HEK293T (cell line): ENCODE measurements around the gene RAET1G.
"Not testable (repeated sequence)": the region's sequence is repeated elsewhere in the genome, so short reads cannot be mapped to it uniquely, and the experiment has no call there.

Experiments
- CTCF ChIA-PET: fragments of 350-600 bp; formaldehyde crosslinking; extraction: SDS; loops from one replicate; lab custom pipeline; 2021; ENCODE audit warnings: antibody characterized with exemption, inconsistent platforms; lab: Yijun Ruan, JAX
- POLR2A ChIA-PET: fragments of 350-600 bp; formaldehyde crosslinking; extraction: SDS; loops from one replicate; lab custom pipeline; 2020; ENCODE audit warnings: antibody characterized with exemption, inconsistent platforms; lab: Yijun Ruan, JAX
- DNase-seq: peaks from one replicate; pipeline ENCODE4 v3.0.0; 2012; ENCODE audit warnings: mixed read lengths; ENCODE audit errors: extremely low spot score
- ARNT ChIP-seq: fragments of 450-650 bp; IDR thresholded peaks from 2 replicates; pipeline ENCODE4 v1.6.1; 2017; ENCODE audit warnings: mild to moderate bottlenecking
- BHLHE40 ChIP-seq: fragments of 450-650 bp; IDR thresholded peaks from 2 replicates; pipeline ENCODE4 v1.6.1; 2016; ENCODE audit warnings: mild to moderate bottlenecking, moderate library complexity, borderline replicate concordance
- CTBP1 ChIP-seq: fragments of 450-650 bp; IDR thresholded peaks from 2 replicates; pipeline ENCODE4 v1.6.1; 2016; ENCODE audit warnings: borderline replicate concordance
- ELF4 ChIP-seq: fragments of 450-650 bp; IDR thresholded peaks from 2 replicates; pipeline ENCODE4 v1.6.1; 2017; ENCODE audit warnings: antibody characterized with exemption
- FOXA1 ChIP-seq: fragments of 450-650 bp; IDR thresholded peaks from 2 replicates; pipeline ENCODE4 v1.6.1; 2016; ENCODE audit warnings: mild to moderate bottlenecking
- FOXK2 ChIP-seq: fragments of 450-650 bp; IDR thresholded peaks from 2 replicates; pipeline ENCODE4 v1.6.1; 2016; ENCODE audit warnings: mild to moderate bottlenecking
- FOXM1 ChIP-seq: fragments of 450-650 bp; IDR thresholded peaks from 2 replicates; pipeline ENCODE4 v1.6.1; 2017; ENCODE audit warnings: mild to moderate bottlenecking, borderline replicate concordance
- HDGF ChIP-seq: fragments of 450-650 bp; IDR thresholded peaks from 2 replicates; pipeline ENCODE4 v1.6.1; 2017; ENCODE audit warnings: antibody characterized with exemption, borderline replicate concordance
- L3MBTL2 ChIP-seq: fragments of 450-650 bp; conservative IDR thresholded peaks from 2 replicates; pipeline ENCODE4 v1.6.1; 2016; ENCODE audit warnings: mild to moderate bottlenecking
- LEF1 ChIP-seq: fragments of 450-650 bp; IDR thresholded peaks from 2 replicates; pipeline ENCODE4 v1.6.1; 2017; ENCODE audit warnings: mild to moderate bottlenecking, borderline replicate concordance
- NFRKB ChIP-seq: fragments of 450-650 bp; IDR thresholded peaks from 2 replicates; pipeline ENCODE4 v1.6.1; 2016; ENCODE audit warnings: mild to moderate bottlenecking, moderate library complexity
- SUZ12 ChIP-seq: fragments of 450-650 bp; IDR thresholded peaks from 2 replicates; pipeline ENCODE4 v1.6.1; 2016; ENCODE audit warnings: mild to moderate bottlenecking
- TARDBP ChIP-seq: fragments of 450-650 bp; IDR thresholded peaks from 2 replicates; pipeline ENCODE4 v1.6.1; 2016
- ZNF384 ChIP-seq: fragments of 450-650 bp; IDR thresholded peaks from 2 replicates; pipeline ENCODE4 v1.6.1; 2016
- TF ChIP-seq, protein P1 (sequence below): fragments of 450-650 bp; IDR thresholded peaks from 2 replicates; pipeline ENCODE4 v1.6.1; 2016

Gene RAET1G, protein sequence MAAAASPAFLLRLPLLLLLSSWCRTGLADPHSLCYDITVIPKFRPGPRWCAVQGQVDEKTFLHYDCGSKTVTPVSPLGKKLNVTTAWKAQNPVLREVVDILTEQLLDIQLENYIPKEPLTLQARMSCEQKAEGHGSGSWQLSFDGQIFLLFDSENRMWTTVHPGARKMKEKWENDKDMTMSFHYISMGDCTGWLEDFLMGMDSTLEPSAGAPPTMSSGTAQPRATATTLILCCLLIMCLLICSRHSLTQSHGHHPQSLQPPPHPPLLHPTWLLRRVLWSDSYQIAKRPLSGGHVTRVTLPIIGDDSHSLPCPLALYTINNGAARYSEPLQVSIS

DNA sequence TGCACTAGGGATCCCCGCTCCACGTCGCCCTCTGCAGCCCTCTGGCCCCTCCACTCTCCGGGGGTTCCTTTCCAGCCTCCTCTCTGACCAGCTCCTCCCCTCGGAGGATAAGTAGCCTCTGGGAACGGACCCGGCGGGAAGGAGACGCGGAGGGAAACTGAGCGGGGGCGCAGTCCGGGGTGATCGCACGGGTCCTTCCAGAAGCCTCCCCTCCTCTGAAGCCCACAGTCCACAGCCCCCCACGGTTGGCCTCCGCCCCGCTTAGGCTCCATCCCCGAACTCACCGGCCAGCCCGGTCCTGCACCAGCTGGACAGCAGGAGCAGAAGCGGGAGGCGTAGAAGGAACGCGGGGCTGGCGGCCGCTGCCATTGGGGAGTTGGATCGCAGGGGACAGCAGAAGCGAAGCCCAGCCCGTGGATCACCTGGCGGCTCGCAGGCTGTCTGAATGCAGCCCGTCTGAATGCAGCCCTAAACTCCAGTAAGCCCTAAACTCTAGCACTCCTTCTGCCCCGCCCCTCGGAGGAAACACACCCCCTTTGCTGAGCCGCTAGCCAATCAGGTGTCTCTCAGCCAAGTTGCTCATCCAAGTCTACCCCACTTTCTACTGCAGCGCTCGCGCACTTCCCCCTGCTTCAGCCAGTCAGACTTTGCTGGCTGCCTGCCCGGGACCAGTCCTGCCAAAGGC is at the start of gene RAET1G:
TSS of gene RAET1G (minus strand) at position 480 of the 685 bp plus-strand sequence. CDS start at position 369, 111 bp downstream.
- CTCF ChIA-PET, result interaction anchor here (0.7 to 1.9 kb wide), 4 partner anchors 17 to 84 kb away, joined by 3 to 7 read pairs (median 4); no protein-coding TSS in a partner anchor
- POLR2A ChIA-PET, result no interaction called here
- no peak for TF ChIP-seq ARNT
- TF ChIP-seq FOXK2, result no peak
- TF ChIP-seq ELF4, result no peak
- no peak for TF ChIP-seq TARDBP
- TF ChIP-seq NFRKB, result no peak
- no peak for TF ChIP-seq LEF1
- TF ChIP-seq, protein P1, sequence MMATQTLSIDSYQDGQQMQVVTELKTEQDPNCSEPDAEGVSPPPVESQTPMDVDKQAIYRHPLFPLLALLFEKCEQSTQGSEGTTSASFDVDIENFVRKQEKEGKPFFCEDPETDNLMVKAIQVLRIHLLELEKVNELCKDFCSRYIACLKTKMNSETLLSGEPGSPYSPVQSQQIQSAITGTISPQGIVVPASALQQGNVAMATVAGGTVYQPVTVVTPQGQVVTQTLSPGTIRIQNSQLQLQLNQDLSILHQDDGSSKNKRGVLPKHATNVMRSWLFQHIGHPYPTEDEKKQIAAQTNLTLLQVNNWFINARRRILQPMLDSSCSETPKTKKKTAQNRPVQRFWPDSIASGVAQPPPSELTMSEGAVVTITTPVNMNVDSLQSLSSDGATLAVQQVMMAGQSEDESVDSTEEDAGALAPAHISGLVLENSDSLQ, result no peak
- no peak for TF ChIP-seq HDGF
- TF ChIP-seq ZNF384, result no peak
- peak; percentile 94 for DNase-seq

DNA sequence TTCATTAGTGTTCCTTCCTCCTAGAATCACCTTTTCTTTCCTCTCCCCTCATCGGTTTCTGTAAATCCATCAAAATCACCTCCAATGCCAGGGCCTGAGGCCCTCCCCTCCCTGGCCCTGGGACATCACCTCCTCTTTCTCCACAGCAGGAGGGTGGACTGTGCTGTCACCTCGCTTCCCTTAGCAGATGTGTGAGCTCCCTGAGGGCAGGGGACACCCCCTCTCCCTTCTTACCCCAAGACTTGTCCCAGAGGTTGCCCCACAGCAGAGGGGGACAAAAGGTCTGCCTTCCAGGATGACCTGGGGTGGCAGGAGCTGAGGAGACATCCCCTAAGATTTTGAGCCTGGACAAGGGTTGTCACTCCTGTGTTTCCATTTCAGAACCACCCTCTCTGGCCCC is 46.7 kb upstream of the RAET1G start:
- ChIA-PET POLR2A (no interaction called here), CTCF (no interaction called here)

DNA sequence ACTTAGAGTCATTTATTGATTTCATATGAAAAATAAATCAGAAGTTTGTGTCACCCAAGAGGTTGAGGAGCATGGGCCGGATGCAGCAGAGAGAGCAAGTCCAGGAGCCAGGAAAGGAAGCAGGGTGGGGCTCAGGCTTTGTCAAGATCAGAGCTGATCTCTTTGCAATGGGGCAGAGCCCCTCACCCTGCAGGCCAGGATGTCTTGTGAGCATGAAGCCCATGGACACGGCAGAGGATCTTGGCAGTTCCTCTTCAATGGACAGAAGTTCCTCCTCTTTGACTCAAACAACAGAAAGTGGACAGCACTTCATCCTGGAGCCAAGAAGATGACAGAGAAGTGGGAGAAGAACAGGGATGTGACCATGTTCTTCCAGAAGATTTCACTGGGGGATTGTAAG is 46.0 kb upstream of the RAET1G start:
- CTCF ChIA-PET, result not testable (repeated sequence)

More for the DNA sequence above, 46.7 kb upstream of the RAET1G start:
- DNase-seq, result no peak
- no peak for TF ChIP-seq LEF1
- TF ChIP-seq ZNF384, result no peak
- TF ChIP-seq CTBP1, result no peak
- no peak for TF ChIP-seq FOXK2
- no peak for TF ChIP-seq BHLHE40
- no peak for TF ChIP-seq TARDBP
- TF ChIP-seq NFRKB, result no peak
- TF ChIP-seq HDGF, result no peak
- no peak for TF ChIP-seq SUZ12
- no peak for TF ChIP-seq L3MBTL2
- TF ChIP-seq FOXA1, result no peak
- TF ChIP-seq FOXM1, result no peak
- no peak for TF ChIP-seq ELF4

DNA sequence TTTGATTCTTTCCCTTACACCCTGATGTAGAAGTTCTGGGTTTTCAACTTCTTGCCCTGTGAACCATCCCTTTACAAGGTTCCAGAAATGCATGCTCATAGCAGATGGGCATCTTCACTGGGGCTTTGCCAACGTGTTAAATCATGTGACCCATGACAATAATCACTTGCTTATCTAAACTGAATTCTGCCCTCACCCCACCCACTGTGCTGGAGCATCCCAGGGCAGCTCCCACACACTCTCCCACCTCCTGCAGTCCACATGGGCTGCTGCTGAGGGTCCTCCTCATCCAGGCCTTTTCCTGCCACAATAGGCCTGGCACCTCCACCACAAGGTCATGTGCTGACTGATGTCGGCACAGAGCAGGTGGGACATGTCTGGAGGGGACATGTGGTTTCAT is 45.1 kb upstream of the RAET1G start:
- CTCF ChIA-PET, POLR2A ChIA-PET, DNase-seq: not testable (repeated sequence)

More for the DNA sequence above, 46.0 kb upstream of the RAET1G start:
- DNase-seq, POLR2A ChIA-PET: not testable (repeated sequence)

DNA sequence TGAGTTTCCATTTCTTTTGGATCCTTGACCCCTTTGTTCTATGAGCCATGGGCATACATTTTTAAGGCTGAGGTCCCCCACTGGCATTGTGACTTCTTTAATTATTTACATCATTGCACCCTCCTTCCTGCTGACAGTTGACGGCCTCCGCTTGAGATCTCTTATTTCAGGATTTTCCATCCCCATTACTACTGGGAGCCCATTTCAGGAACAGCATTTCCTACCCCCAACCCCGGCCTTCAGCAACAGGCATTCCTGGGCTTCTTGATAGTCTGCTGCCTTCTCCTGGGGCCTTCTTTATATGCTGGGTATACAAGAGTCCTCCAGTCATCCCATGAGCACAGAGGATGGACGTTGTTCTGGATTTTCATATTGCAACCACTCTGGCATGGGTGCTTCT is 44.7 kb upstream of the RAET1G start:
- ChIA-PET POLR2A (no interaction called here), CTCF (no interaction called here)
- no peak for DNase-seq
- TF ChIP-seq FOXK2 (no peak), L3MBTL2 (no peak), CTBP1 (no peak), SUZ12 (no peak), ELF4 (no peak), FOXA1 (no peak), NFRKB (no peak), HDGF (no peak), ZNF384 (no peak), ARNT (no peak), LEF1 (no peak), BHLHE40 (no peak)
- TF ChIP-seq, protein P1, result no peak

DNA sequence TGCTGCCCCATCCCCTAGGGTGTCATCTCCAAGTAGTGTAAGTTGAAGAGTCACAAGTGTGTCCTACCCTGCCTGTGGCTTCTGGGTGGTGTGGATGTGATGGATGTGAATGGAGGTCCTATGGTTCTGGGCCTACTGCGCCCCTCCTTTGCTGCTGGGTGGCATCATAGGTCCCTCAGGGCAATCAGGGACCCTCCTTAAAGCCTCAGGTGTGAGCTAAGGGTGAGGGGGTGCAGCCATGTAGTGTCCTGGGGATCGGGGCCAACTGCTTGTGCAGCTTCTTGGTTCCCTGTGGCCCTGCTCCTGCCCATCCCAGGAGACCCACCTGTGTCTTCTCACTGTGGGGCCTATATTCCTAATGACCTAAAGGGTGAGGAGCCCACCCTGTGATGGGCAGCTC is 43.4 kb upstream of the RAET1G start:
- POLR2A ChIA-PET, CTCF ChIA-PET, DNase-seq: not testable (repeated sequence)

DNA sequence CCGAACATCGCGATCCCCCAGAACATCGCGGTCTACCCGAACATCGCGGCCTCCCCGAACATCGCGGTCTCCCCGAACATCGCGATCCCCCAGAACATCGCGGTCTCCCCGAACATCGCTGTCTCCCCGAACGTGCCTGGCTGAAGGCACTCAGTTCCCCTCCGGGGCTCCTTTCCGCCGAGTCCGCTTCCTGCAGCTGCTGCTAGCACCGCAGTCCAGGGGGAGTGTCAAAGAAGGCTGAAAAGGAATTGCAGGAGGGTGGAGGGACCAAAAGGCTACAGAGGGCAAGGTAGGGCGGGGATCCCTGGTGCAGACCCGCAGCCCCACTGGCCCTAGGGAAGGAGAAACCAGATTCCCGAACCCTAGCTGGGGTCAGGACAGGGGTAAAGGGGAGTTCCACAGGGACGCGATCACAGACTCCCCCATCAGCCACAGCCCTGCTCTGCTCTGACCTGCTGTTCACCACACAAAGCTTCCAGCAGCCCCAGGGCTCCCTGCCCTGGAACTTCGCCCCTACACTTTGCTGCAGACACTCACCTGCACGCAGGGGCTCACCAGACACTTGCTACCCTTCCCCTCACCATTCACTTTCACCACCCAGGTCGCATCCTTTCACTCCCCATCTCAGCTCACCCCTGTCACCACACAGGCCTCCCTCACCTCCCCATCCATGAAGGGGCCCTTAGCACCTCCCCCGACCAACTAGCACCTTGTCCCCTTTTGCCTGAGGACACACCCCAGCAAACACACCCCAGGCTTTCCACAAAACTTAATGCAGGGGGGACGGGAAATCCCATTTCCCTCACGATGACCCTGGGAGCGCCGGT is 42.5 kb upstream of the RAET1G start:
- ChIA-PET POLR2A (interaction anchor here (0.7 kb wide), 1 partner anchor 9 kb away, joined by 3 read pairs; no protein-coding TSS in a partner anchor), CTCF (no interaction called here)
- DNase-seq, result no peak
- TF ChIP-seq CTBP1 (no peak), FOXM1 (no peak)
